Panc1 (cell line): ENCODE measurements around the gene COL11A2.

Source experiments
- TF ChIP-seq, protein P1 (sequence below), 2 experiments: IDR thresholded peaks; 2 replicates each; pipeline ENCODE4 v1.6.1; 2011 to 2012; ENCODE audit warnings: low read depth in 2 of 2, control low read depth in 1 of 2, low read length in 1 of 2, mild to moderate bottlenecking in 1 of 2, moderate library complexity in 1 of 2; ENCODE audit not compliant: insufficient read depth in 1 of 2
- TF ChIP-seq, protein P2 (sequence below): fragments of 450-650 bp; IDR thresholded peaks from 2 replicates; pipeline ENCODE4 v1.5.1; 2017; ENCODE audit warnings: mild to moderate bottlenecking

DNA sequence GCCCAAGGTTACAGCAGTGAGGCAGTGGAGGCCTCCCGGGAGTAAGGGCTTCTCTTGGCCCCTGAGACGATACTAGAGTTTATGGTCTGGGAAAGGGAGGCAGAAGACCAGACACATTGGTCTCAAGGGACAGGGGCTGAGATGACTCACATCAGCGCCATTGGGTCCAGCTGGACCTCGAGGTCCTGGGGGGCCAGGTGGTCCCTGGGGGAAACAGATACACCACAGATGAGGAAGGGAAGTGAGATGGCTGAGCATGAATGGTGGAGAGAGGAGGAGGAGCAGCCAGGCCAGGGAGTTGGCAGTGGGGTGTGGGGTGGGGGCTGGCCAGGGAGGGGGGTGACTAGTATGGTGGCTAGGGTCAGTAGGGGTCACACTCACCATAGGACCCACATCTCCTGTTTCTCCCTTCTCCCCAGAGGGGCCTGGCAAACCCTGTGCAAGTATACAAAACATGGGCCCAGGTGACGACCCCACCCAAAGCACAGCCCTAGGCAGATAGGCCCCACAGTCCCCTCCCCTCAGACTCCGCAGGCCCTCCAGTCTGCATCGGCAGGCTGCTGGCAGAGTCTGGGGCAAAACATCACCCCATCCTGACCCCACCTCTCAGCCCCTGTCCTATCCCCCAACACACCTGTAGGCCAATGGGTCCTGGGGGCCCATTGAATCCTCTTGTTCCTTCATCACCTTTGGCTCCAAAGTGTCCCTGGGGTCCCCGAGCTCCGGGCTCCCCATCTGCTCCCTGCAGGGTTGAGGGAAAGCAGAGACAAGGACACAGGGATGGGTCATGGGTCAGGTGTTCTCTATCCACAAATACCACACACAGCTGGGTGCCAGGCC is 21.9 kb downstream of the COL11A2 start:
- TF ChIP-seq, protein P1, sequence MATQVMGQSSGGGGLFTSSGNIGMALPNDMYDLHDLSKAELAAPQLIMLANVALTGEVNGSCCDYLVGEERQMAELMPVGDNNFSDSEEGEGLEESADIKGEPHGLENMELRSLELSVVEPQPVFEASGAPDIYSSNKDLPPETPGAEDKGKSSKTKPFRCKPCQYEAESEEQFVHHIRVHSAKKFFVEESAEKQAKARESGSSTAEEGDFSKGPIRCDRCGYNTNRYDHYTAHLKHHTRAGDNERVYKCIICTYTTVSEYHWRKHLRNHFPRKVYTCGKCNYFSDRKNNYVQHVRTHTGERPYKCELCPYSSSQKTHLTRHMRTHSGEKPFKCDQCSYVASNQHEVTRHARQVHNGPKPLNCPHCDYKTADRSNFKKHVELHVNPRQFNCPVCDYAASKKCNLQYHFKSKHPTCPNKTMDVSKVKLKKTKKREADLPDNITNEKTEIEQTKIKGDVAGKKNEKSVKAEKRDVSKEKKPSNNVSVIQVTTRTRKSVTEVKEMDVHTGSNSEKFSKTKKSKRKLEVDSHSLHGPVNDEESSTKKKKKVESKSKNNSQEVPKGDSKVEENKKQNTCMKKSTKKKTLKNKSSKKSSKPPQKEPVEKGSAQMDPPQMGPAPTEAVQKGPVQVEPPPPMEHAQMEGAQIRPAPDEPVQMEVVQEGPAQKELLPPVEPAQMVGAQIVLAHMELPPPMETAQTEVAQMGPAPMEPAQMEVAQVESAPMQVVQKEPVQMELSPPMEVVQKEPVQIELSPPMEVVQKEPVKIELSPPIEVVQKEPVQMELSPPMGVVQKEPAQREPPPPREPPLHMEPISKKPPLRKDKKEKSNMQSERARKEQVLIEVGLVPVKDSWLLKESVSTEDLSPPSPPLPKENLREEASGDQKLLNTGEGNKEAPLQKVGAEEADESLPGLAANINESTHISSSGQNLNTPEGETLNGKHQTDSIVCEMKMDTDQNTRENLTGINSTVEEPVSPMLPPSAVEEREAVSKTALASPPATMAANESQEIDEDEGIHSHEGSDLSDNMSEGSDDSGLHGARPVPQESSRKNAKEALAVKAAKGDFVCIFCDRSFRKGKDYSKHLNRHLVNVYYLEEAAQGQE (IDR thresholded peaks at IDR 0.05; ENCODE audit: insufficient read depth in 1 of 2, low read depth in 2 of 2, low read length in 1 of 2), result no peak
- TF ChIP-seq, protein P2, sequence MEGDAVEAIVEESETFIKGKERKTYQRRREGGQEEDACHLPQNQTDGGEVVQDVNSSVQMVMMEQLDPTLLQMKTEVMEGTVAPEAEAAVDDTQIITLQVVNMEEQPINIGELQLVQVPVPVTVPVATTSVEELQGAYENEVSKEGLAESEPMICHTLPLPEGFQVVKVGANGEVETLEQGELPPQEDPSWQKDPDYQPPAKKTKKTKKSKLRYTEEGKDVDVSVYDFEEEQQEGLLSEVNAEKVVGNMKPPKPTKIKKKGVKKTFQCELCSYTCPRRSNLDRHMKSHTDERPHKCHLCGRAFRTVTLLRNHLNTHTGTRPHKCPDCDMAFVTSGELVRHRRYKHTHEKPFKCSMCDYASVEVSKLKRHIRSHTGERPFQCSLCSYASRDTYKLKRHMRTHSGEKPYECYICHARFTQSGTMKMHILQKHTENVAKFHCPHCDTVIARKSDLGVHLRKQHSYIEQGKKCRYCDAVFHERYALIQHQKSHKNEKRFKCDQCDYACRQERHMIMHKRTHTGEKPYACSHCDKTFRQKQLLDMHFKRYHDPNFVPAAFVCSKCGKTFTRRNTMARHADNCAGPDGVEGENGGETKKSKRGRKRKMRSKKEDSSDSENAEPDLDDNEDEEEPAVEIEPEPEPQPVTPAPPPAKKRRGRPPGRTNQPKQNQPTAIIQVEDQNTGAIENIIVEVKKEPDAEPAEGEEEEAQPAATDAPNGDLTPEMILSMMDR, result no peak
